T-helper 17 cell (primary cell): ENCODE data around the gene RAB25. TPM values are rescaled to one million over a fixed set of nuclear protein-coding genes. Genes with fewer than 3 reads are reported as not detected.
"Not testable (repeated sequence)": the region's sequence is repeated elsewhere in the genome, so short reads cannot be mapped to it uniquely, and the experiment has no call there.

ENCODE experiments used
- ATAC-seq: fragments of 150-1000 bp; cut with Tn5 transposase; 2 replicates; pipeline ENCODE4 v1.10.0; 2021; ENCODE audit warnings: mild to moderate bottlenecking, moderate library complexity
- DNase-seq, 3 donors: peaks; one replicate each; pipeline versions ENCODE4 v3.0.0 to v3.0.0-alpha.2; 2020 to 2021
- H3K9me3 ChIP-seq: one replicate; pipeline ENCODE4 v1.7.0; 2013; ENCODE audit warnings: low read length, mild to moderate bottlenecking; ENCODE audit not compliant: control insufficient read depth, poor library complexity, severe bottlenecking
- H3K27ac Mint-ChIP-seq: one replicate; pipeline ENCODE4 v1.8.0; 2022; ENCODE audit warnings: mild to moderate bottlenecking, moderate library complexity, mixed read lengths
- H3K27me3 Mint-ChIP-seq: one replicate; pipeline ENCODE4 v1.8.0; 2022; ENCODE audit warnings: mixed read lengths
- H3K36me3 Mint-ChIP-seq: one replicate; pipeline ENCODE4 v1.8.0; 2022; ENCODE audit warnings: low read depth, mixed read lengths
- H3K4me1 Mint-ChIP-seq: one replicate; pipeline ENCODE4 v1.8.0; 2022; ENCODE audit warnings: mild to moderate bottlenecking, mixed read lengths
- H3K4me3 Mint-ChIP-seq: one replicate; pipeline ENCODE4 v1.8.0; 2022; ENCODE audit warnings: mild to moderate bottlenecking, moderate library complexity, mixed read lengths
- total RNA-seq, 4 donors: library from RNA in 2 of 4; stranded (reverse) in 2 of 4; gene quantifications; one replicate each; pipeline ENCODE4 v1.2.3 and lab custom pipeline; 2022 to 2026

The RAB25 gene
- total RNA-seq, 2 donors from 2014 or later, result 1.4 to 1.8 TPM

DNA sequence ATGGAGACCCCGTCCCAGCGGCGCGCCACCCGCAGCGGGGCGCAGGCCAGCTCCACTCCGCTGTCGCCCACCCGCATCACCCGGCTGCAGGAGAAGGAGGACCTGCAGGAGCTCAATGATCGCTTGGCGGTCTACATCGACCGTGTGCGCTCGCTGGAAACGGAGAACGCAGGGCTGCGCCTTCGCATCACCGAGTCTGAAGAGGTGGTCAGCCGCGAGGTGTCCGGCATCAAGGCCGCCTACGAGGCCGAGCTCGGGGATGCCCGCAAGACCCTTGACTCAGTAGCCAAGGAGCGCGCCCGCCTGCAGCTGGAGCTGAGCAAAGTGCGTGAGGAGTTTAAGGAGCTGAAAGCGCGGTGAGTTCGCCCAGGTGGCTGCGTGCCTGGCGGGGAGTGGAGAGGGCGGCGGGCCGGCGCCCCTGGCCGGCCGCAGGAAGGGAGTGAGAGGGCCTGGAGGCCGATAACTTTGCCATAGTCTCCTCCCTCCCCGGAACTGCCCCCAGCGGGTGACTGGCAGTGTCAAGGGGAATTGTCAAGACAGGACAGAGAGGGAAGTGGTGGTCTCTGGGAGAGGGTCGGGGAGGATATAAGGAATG is 54.1 kb downstream of the RAB25 start:
- H3K9me3 ChIP-seq, result no peaks in the 10 kb centered on the region

DNA sequence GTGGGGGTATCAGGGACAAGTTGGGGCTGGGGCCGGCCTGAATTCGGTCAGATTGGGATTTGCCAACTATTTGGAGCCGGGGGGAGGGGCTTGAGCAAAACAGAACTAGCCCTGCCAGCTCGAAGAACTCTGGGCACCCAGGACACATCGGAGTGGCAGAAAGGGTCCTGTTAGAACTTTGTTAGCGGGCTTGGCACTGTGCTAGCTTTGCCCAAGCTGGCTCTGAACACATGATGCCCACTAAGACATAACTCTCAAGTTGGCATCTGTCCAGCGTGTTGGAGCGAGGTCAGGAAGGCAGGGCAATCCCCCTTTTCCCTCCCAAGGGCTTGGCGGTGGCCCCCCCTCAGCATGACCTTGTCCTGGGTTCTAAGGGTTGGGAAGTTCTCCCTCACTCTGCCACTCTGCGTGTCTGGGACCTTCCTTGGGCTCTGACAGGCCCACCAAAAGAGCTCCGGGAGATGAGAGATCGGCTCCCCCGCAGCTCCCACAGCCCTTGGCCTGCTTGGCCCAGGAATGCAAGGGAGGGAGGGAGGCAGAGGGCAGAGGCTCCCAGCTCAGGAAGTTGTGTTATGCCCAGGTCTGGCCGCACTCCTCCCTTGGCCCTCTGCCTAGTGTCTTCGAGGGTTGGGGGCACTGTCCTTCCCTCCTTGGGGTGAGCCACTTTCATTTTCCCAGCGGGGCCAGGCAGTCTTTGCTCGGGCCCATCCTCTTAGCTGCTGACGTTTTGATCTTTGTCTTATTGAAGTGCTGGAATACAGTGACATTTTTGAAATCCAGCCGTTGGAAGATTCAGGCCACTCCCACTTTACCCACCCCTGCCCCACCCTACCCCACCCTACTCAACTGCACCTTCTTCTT is 54.8 kb downstream of the RAB25 start:
- Mint-ChIP-seq H3K4me1 (peaks cover 42% of the 10 kb centered on the region), H3K4me3 (peak overlapping the region; percentile 93), H3K27me3 (no peaks in the 10 kb centered on the region), H3K27ac (peak overlapping the region; percentile 100), H3K36me3 (peaks cover 5% of the 10 kb centered on the region)
- no peak for DNase-seq
- ATAC-seq, result no peak
- no peaks in the 10 kb centered on the region for H3K9me3 ChIP-seq

More for the DNA sequence above, 54.1 kb downstream of the RAB25 start:
- no peak for ATAC-seq
- H3K4me1 Mint-ChIP-seq, result peaks cover 37% of the 10 kb centered on the region
- H3K4me3 Mint-ChIP-seq, result peak overlapping the region; percentile 93
- DNase-seq, result no peak
- H3K27me3 Mint-ChIP-seq, result no peaks in the 10 kb centered on the region
- H3K36me3 Mint-ChIP-seq, result peaks cover 5% of the 10 kb centered on the region
- peak overlapping the region; percentile 100 for H3K27ac Mint-ChIP-seq

DNA sequence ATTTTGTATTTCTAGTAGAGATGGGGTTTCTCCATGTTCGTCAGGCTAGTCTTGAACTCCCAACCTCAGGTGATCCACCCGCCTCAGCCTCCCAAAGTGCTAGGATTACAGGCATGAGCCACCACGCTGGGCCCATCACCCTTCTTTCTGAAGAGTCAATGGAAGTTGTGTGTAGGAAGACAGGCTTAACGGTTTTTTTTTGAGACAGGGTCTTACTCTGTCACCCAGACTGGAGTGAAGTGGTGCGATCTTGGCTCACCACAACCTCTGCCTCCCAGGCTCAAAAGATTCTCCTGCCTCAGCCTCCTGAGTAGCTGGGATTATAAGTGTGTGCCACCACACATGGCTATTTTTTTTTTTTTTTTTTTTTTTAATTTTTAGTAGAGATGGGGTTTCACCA is 55.8 kb downstream of the RAB25 start:
- H3K9me3 ChIP-seq, H3K27me3 Mint-ChIP-seq, H3K36me3 Mint-ChIP-seq, DNase-seq, ATAC-seq: not testable (repeated sequence)
- peak overlapping the region; percentile 93 for H3K4me3 Mint-ChIP-seq
- H3K27ac Mint-ChIP-seq, result peak overlapping the region; percentile 100
- H3K4me1 Mint-ChIP-seq, result peaks cover 42% of the 10 kb centered on the region

DNA sequence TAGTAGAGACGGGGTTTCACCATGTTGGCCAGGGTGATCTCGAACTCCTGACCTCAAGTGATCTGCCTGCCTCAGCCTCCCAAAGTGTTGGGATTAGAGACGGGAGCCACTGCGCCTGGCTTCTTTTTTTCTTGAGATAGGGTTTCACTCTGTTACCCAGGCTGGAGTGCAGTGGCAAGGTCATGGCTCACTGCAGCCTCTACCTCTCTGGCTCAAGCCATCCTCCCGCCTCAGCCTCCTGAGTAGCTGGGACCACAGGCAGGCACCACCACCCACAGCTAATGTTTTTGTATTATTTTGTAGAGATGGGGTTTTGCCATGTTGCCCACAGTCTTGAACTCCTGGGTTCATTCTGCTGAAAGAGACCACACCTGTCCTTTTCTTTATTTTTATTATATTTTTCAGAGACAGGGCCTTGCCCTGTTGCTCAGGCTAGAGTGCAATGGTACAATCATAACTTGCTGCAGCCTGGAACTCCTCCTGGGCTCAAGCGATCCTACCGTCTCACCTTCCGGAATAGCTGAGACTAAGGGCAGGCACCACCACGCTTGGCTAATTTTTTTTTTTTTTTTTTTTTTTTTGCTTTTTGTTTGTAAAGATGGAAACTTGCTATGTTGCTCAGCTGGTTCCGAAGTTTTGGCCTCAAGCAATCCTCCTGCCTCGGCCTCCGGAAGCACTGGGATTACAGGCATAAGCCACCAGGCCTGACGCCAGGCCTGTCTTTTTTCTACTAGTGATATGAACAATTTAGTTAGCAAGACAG is 56.6 kb downstream of the RAB25 start:
- peak overlapping the region; percentile 100 for H3K27ac Mint-ChIP-seq
- H3K4me3 Mint-ChIP-seq, result peak overlapping the region; percentile 93
- no peaks in the 10 kb centered on the region for H3K9me3 ChIP-seq
- no peaks in the 10 kb centered on the region for H3K27me3 Mint-ChIP-seq
- DNase-seq (no peak), ATAC-seq (no peak)
- H3K4me1 Mint-ChIP-seq, result peaks cover 46% of the 10 kb centered on the region
- H3K36me3 Mint-ChIP-seq, result peaks cover 5% of the 10 kb centered on the region

DNA sequence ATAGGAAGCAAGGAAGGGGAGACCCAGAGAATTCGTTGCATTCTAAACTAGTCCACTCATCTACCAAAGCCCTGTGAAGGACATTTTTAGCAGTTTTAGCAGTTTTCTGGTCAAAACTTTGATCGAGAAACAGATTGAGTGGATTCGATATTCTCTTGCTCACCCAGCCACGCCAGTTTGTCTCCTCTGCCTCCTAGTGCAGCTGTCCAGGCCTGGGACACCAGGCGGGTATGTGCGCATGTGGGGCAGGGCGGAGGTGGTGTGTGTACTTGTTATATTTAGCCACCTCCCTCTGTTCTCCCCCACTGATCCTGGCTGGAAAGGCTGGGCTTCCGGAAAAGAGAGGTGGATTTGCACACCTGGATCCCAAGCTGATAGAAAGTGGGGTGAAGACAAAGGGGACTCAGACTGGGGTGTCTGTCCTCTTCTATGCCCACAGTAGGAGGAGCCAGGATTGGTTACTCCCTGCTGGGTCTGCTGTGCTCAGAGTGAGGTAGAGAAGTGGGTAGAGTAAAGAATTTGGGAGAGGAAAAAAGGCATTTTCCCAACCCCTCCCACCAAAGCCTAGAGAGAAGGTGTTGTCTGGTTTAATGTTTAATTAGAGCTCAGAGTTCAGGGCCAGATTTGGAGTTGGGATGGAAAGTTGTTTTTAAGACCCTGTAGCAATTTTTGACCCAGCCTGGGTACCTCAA is 57.4 kb downstream of the RAB25 start:
- no peaks in the 10 kb centered on the region for H3K27me3 Mint-ChIP-seq
- ATAC-seq (no peak), DNase-seq (no peak)
- H3K4me1 Mint-ChIP-seq, result peaks cover 49% of the 10 kb centered on the region
- H3K36me3 Mint-ChIP-seq, result peaks cover 5% of the 10 kb centered on the region
- peak overlapping the region; percentile 100 for H3K27ac Mint-ChIP-seq
- H3K9me3 ChIP-seq, result no peaks in the 10 kb centered on the region
- H3K4me3 Mint-ChIP-seq, result peak overlapping the region; percentile 79

DNA sequence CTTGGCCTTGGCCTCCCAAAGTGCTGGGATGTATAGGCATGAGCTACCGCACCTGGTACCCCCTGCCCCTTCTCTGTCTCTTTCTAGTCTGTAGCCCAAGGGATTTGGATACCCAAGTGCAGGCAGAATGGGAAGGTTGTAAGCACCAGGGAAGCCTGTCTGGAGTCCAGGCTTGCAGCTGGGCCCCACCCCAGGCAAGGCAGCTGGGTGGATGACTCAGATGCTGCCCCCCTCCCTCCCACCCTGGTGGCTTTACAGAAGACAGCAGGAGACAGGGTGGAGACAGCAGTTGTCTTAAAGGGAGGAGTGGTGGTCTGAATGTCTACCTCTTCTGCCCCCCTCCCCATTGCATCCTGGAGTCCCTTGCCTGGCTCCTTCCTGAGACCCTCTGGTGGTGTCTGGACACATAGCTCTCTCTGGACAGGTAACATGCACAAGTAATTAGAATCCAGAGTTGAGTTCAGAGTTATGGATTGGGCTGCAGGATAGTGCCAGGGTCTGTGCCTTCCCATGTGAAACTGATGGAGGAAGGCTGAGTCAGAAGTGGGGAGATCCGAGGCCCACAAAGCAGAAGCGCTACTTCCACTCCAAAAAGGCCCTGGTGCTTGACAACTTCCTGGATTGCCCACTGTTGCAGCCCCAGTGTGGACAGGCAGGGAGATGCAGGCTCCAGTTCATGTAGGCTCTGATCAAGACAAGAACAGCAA is 58.7 kb downstream of the RAB25 start:
- Mint-ChIP-seq H3K4me1 (peaks cover 49% of the 10 kb centered on the region), H3K36me3 (peaks cover 3% of the 10 kb centered on the region), H3K27ac (peak overlapping the region; percentile 100), H3K4me3 (peak overlapping the region; percentile 79), H3K27me3 (no peaks in the 10 kb centered on the region)
- DNase-seq (peak in 1 of 3 donors; percentile 38), ATAC-seq (no peak)
- no peaks in the 10 kb centered on the region for H3K9me3 ChIP-seq

Other genes with a start within 250 kb of the RAB25 start
- 10 to 100 TPM; 88.4 to 93.9 TPM for gene GON4L, start 203.9 kb upstream of the RAB25 start, total RNA-seq
- gene SYT11, start 201.6 kb upstream of the RAB25 start, total RNA-seq, result 10 to 100 TPM; 27.0 to 30.2 TPM
- 10 to 100 TPM; 47.8 to 64.6 TPM for gene RIT1, start 149.8 kb upstream of the RAB25 start, total RNA-seq
- gene KHDC4, start 126.7 kb upstream of the RAB25 start, total RNA-seq, result 10 to 100 TPM; 59.9 to 63.1 TPM
- not detected for gene RXFP4, start 119.5 kb upstream of the RAB25 start, total RNA-seq
- gene ARHGEF2, start 82.6 kb upstream of the RAB25 start, total RNA-seq, result 100 to 1,000 TPM in 1 of 2 donors, 10 to 100 TPM in 1; 86.1 to 123 TPM
- 100 to 1,000 TPM; 217 to 234 TPM for gene SSR2, start 40.2 kb upstream of the RAB25 start, total RNA-seq
- 10 to 100 TPM; 21.9 to 22.7 TPM for gene UBQLN4, start 7.4 kb upstream of the RAB25 start, total RNA-seq
- gene LAMTOR2, start 6.4 kb upstream of the RAB25 start, total RNA-seq, result 10 to 100 TPM; 19.4 to 21.4 TPM
- not detected for gene MEX3A, start 21.3 kb downstream of the RAB25 start, total RNA-seq
- gene LMNA, start 53.6 kb downstream of the RAB25 start, total RNA-seq, result 1,000 to 10,000 TPM in 1 of 2 donors, 100 to 1,000 TPM in 1; 919 to 1,908 TPM
- gene SEMA4A, start 92.4 kb downstream of the RAB25 start, total RNA-seq, result 10 to 100 TPM; 21.7 to 58.1 TPM
- gene SLC25A44, start 132.9 kb downstream of the RAB25 start, total RNA-seq, result 10 to 100 TPM; 14.4 to 21.6 TPM
- 10 to 100 TPM; 59.1 to 73.2 TPM for gene PMF1, start 151.8 kb downstream of the RAB25 start, total RNA-seq
- gene BGLAP, start 181.0 kb downstream of the RAB25 start, total RNA-seq, result 1 to 10 TPM; 1.1 to 3.7 TPM
- gene PAQR6, start 186.9 kb downstream of the RAB25 start, total RNA-seq, result 1 to 10 TPM; 2.8 to 3.1 TPM
- 10 to 100 TPM; 59.0 to 79.2 TPM for gene SMG5, start 221.7 kb downstream of the RAB25 start, total RNA-seq
- 1 to 10 TPM; 3.2 to 3.5 TPM for gene TMEM79, start 223.2 kb downstream of the RAB25 start, total RNA-seq
- 10 to 100 TPM; 21.2 to 25.0 TPM for gene GLMP, start 234.5 kb downstream of the RAB25 start, total RNA-seq
- not detected for gene VHLL, start 238.1 kb downstream of the RAB25 start, total RNA-seq